K562 (cell line): ENCODE data around the gene ALG13. TPM values are rescaled to one million over a fixed set of nuclear protein-coding genes. Genes with fewer than 3 reads are reported as not detected.
A peak's percentile ranks its signal among the peaks of the same experiment; 100 is the strongest.

ENCODE experiments used
- ARID1B ChIP-seq: fragments of 450-650 bp; IDR thresholded peaks from 2 replicates; pipeline ENCODE4 v1.6.1; 2016; ENCODE audit warnings: antibody characterized with exemption, mild to moderate bottlenecking, inconsistent platforms
- ARNT ChIP-seq, 2 experiments: fragments of 450-650 bp; IDR thresholded peaks; 2 replicates each; pipeline ENCODE4 v1.6.1; 2016; ENCODE audit warnings: mild to moderate bottlenecking in 1 of 2
- BACH1 ChIP-seq: fragments of 200-800 bp; sonication (Bioruptor generic); IDR thresholded peaks from 2 replicates; pipeline ENCODE4 v1.6.1; 2016; ENCODE audit warnings: missing genetic modification characterization, missing compliant biosample characterization
- BHLHE40 ChIP-seq: IDR thresholded peaks from 2 replicates; pipeline ENCODE4 v1.6.1; 2011; ENCODE audit warnings: low read length, improper control_type of control experiment
- ELF2 ChIP-seq: fragments of 250-450 bp; sonication (Bioruptor Pico); IDR thresholded peaks from 2 replicates; pipeline ENCODE4 v1.5.0; 2021; ENCODE audit warnings: mild to moderate bottlenecking
- GABPA ChIP-seq: fragments of 200-800 bp; sonication (Bioruptor generic); conservative IDR thresholded peaks from 2 replicates; pipeline ENCODE4 v1.6.1; 2016; ENCODE audit warnings: low read depth, missing genetic modification characterization, missing compliant biosample characterization
- HINFP ChIP-seq: fragments of 450-650 bp; conservative IDR thresholded peaks from 2 replicates; pipeline ENCODE4 v1.6.1; 2016; ENCODE audit warnings: missing genetic modification characterization, low read depth, mild to moderate bottlenecking, control low read depth, missing compliant biosample characterization
- IFI16 ChIP-seq: fragments of 250-450 bp; sonication (Bioruptor Pico); IDR thresholded peaks from 2 replicates; pipeline ENCODE4 v2.1.2; 2022; ENCODE audit warnings: mild to moderate bottlenecking, inconsistent platforms
- KLF16 ChIP-seq: IDR thresholded peaks from 2 replicates; pipeline ENCODE4 v1.6.1; 2016; ENCODE audit warnings: antibody characterized with exemption
- SLC30A9 ChIP-seq: fragments of 250-450 bp; sonication (Bioruptor Pico); IDR thresholded peaks from 2 replicates; pipeline ENCODE4 v1.8.0; 2022; ENCODE audit warnings: mild to moderate bottlenecking, moderate library complexity
- STAG1 ChIP-seq: sonication (generic); formaldehyde crosslinking; IDR thresholded peaks from 2 replicates; pipeline ENCODE4 v1.5.0; 2020; ENCODE audit warnings: missing genetic modification reagents, borderline replicate concordance
- TAF7 ChIP-seq: fragments of 450-650 bp; IDR thresholded peaks from 2 replicates; pipeline ENCODE4 v1.6.1; 2016; ENCODE audit warnings: missing genetic modification characterization, missing compliant biosample characterization
- TSHZ1 ChIP-seq: fragments of 250-450 bp; sonication (Bioruptor Pico); IDR thresholded peaks from 2 replicates; pipeline ENCODE4 v1.4.0; 2020; ENCODE audit warnings: mild to moderate bottlenecking, moderate library complexity
- ZNF124 ChIP-seq: sonication (generic); formaldehyde crosslinking; IDR thresholded peaks from 2 replicates; pipeline ENCODE4 v1.8.1; 2022; ENCODE audit warnings: missing genetic modification reagents
- ZNF551 ChIP-seq: fragments of 250-450 bp; sonication (Bioruptor Pico); IDR thresholded peaks from 2 replicates; pipeline ENCODE4 v1.5.0; 2021; ENCODE audit warnings: mild to moderate bottlenecking, moderate library complexity
- ZNF589 ChIP-seq: fragments of 200-800 bp; sonication (Bioruptor generic); IDR thresholded peaks from 2 replicates; pipeline ENCODE4 v1.6.1; 2016; ENCODE audit warnings: low read depth, missing genetic modification characterization, missing compliant biosample characterization
- polyA plus RNA-seq, 8 experiments: library from polyadenylated mRNA; depleted of rRNA in 4 of 8; stranded (reverse) in 5 of 8; unstranded in 3 of 8; fragments of >200 nt; fragmentation: Nextera tagmentation in 2 of 8; fragmentation: Illumina TruSeq in 1 of 8; extraction: Ambion mirVana in 2 of 8; extraction: Trizol in 1 of 8; gene quantifications; 2 replicates each; pipeline versions ENCODE4 v1.2.1 to v1.2.3, GENCODE V29; 2011 to 2014; ENCODE audit warnings: inconsistent platforms in 1 of 8, missing spikeins in 1 of 8
- total RNA-seq, 7 experiments: library from RNA; depleted of rRNA in 6 of 7; stranded (reverse); fragments of >200 nt in 6 of 7; fragmentation: Illumina TruSeq in 2 of 7; extraction: Trizol in 2 of 7; gene quantifications; 2 replicates each; pipeline versions ENCODE4 v1.2.1 to v1.2.3, GENCODE V29; 2011 to 2021; ENCODE audit warnings: low replicate concordance in 1 of 7
- TF ChIP-seq, protein P1 (sequence below): fragments of 450-650 bp; IDR thresholded peaks from 2 replicates; pipeline ENCODE4 v1.6.1; 2017; ENCODE audit warnings: mild to moderate bottlenecking, moderate library complexity
- TF ChIP-seq, protein P2 (sequence below): fragments of 450-650 bp; formaldehyde crosslinking; IDR thresholded peaks from 2 replicates; pipeline ENCODE4 v1.4.0; 2022; ENCODE audit warnings: missing genetic modification characterization
- TF ChIP-seq, protein P3 (sequence below): fragments of 450-650 bp; IDR thresholded peaks from 2 replicates; pipeline ENCODE4 v1.6.1; 2018; ENCODE audit warnings: mild to moderate bottlenecking, low read depth; ENCODE audit not compliant: partially characterized antibody

The ALG13 gene
- total and polyA plus RNA-seq, 9 of the 15 experiments (the other 6 are each of a cell fraction or from before 2014, with no cell fraction given): 40.3 to 117 (median 68.2) TPM

GRCh38 chrX:111680988-111681779 lies at the start of gene ALG13 (continued):
- TF ChIP-seq TSHZ1 (CRISPR knock-in tag) (no peak), BACH1 (tag) (no peak), ZNF124 (CRISPR knock-in tag) (no peak), ZNF589 (no peak), TAF7 (tag) (peak; percentile 78; the same call in 1 of the 2 replicates), ARID1B (peak; percentile 49; the same call in 1 of the 2 replicates), IFI16 (CRISPR knock-in tag) (no peak), ELF2 (CRISPR knock-in tag) (0 out of 2 replicates have a peak, but pooled peaks have one; percentile 23), ZNF551 (no peak), ARNT (IDR thresholded peaks at IDR 0.05) (no peak), SLC30A9 (CRISPR knock-in tag) (no peak), BHLHE40 (peak; percentile 51; the same call in 1 of the 2 replicates), STAG1 (no peak), HINFP (no peak), GABPA (tag) (peak; percentile 95), KLF16 (no peak)
- TF ChIP-seq, protein P1, sequence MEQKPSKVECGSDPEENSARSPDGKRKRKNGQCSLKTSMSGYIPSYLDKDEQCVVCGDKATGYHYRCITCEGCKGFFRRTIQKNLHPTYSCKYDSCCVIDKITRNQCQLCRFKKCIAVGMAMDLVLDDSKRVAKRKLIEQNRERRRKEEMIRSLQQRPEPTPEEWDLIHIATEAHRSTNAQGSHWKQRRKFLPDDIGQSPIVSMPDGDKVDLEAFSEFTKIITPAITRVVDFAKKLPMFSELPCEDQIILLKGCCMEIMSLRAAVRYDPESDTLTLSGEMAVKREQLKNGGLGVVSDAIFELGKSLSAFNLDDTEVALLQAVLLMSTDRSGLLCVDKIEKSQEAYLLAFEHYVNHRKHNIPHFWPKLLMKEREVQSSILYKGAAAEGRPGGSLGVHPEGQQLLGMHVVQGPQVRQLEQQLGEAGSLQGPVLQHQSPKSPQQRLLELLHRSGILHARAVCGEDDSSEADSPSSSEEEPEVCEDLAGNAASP: no peak
- TF ChIP-seq, protein P2, sequence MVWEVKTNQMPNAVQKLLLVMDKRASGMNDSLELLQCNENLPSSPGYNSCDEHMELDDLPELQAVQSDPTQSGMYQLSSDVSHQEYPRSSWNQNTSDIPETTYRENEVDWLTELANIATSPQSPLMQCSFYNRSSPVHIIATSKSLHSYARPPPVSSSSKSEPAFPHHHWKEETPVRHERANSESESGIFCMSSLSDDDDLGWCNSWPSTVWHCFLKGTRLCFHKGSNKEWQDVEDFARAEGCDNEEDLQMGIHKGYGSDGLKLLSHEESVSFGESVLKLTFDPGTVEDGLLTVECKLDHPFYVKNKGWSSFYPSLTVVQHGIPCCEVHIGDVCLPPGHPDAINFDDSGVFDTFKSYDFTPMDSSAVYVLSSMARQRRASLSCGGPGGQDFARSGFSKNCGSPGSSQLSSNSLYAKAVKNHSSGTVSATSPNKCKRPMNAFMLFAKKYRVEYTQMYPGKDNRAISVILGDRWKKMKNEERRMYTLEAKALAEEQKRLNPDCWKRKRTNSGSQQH (CRISPR knock-in tag): no peak
- TF ChIP-seq, protein P3, sequence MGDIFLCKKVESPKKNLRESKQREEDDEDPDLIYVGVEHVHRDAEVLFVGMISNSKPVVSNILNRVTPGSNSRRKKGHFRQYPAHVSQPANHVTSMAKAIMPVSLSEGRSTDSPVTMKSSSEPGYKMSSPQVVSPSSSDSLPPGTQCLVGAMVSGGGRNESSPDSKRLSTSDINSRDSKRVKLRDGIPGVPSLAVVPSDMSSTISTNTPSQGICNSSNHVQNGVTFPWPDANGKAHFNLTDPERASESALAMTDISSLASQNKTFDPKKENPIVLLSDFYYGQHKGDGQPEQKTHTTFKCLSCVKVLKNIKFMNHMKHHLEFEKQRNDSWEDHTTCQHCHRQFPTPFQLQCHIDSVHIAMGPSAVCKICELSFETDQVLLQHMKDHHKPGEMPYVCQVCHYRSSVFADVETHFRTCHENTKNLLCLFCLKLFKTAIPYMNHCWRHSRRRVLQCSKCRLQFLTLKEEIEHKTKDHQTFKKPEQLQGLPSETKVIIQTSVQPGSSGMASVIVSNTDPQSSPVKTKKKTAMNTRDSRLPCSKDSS: no peak
